Keratinocyte (primary cell): Measurements from ENCODE around the gene KMT5B.

Experiments used
- EZH2 ChIP-seq: IDR thresholded peaks from one replicate; pipeline ENCODE4 v1.6.1; 2012; ENCODE audit warnings: inconsistent platforms, mild to moderate bottlenecking, low read length, moderate library complexity
- TF ChIP-seq, protein P1 (sequence below), 3 experiments: IDR thresholded peaks in 1 of 3; conservative IDR thresholded peaks in 1 of 3; optimal IDR thresholded peaks in 1 of 3; 2 replicates in 2 of 3; 3 replicates in 1 of 3; pipeline versions ENCODE3 to v1.5.1; 2011; ENCODE audit warnings: low read length in 3 of 3, mild to moderate bottlenecking in 3 of 3, moderate library complexity in 2 of 3, control low read depth in 1 of 3, inconsistent platforms in 1 of 3; ENCODE audit not compliant: insufficient read depth in 2 of 3; ENCODE audit errors: extremely low read depth in 1 of 3

- TF ChIP-seq, protein P1, sequence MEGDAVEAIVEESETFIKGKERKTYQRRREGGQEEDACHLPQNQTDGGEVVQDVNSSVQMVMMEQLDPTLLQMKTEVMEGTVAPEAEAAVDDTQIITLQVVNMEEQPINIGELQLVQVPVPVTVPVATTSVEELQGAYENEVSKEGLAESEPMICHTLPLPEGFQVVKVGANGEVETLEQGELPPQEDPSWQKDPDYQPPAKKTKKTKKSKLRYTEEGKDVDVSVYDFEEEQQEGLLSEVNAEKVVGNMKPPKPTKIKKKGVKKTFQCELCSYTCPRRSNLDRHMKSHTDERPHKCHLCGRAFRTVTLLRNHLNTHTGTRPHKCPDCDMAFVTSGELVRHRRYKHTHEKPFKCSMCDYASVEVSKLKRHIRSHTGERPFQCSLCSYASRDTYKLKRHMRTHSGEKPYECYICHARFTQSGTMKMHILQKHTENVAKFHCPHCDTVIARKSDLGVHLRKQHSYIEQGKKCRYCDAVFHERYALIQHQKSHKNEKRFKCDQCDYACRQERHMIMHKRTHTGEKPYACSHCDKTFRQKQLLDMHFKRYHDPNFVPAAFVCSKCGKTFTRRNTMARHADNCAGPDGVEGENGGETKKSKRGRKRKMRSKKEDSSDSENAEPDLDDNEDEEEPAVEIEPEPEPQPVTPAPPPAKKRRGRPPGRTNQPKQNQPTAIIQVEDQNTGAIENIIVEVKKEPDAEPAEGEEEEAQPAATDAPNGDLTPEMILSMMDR (optimal IDR thresholded peaks at IDR 0.05 in 1 of 3, IDR thresholded peaks at IDR 0.05 in 1 of 3, conservative IDR thresholded peaks at IDR 0.05 in 1 of 3; ENCODE audit: extremely low read depth in 1 of 3, insufficient read depth in 2 of 3, low read length in 3 of 3): no peak
- TF ChIP-seq EZH2: no peak
These were observed 53.4 kb downstream of the KMT5B start for GRCh38 chr11:68159665-68160064.
